ENCODE measurements around the gene DYNC1I1. TPM values are rescaled to one million over a fixed set of nuclear protein-coding genes. Genes with fewer than 3 reads are reported as not detected.

Gene DYNC1I1
- total RNA-seq, 3 donors from 2014 or later (not counting 1 experiment from before 2014, with no cell fraction given): not detected

DNA sequence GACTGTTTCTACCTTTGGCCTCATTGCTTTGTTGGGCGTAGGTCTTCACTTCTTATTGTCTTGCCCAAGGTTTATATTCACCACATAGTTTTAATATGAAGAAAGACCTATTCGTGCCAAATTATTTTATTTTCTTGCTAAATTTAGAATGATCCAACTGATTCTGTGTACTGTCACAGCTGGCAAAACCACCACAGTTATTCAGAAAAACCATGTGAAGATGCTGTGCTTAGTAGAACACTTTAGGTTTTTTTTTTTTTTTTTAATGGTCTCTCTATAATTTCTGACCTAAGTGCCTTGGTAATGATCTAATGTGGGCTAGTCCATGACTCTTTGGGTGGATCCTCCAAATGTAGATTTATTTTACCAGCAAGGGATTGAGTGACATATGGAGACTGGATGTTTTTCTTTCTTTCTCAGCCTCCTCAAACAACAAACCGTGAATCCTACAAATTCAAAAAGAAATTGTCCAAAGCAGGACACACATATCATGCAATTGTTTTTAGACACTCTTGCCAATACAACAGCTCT is 243.8 kb downstream of the DYNC1I1 start:
- Mint-ChIP-seq H3K4me3 (no peak overlapping the region), H3K27me3 (ENCODE audit: low read depth in 2 of 2) (peaks cover 10 to 11% of the 10 kb centered on the region in 2 donors), H3K9me3 (no peaks in the 10 kb centered on the region), H3K36me3 (no peaks in the 10 kb centered on the region), H3K27ac (no peak overlapping the region), H3K4me1 (no peaks in the 10 kb centered on the region)
- Histone ChIP-seq H3K27me3 (ENCODE audit: control insufficient read depth, insufficient read depth, low read length) (no peaks in the 10 kb centered on the region), H3K9me3 (ENCODE audit: control insufficient read depth, insufficient read depth, low read length) (no peaks in the 10 kb centered on the region), H3K36me3 (ENCODE audit: control insufficient read depth, insufficient read depth, low read length) (no peaks in the 10 kb centered on the region), H3K4me1 (ENCODE audit: control insufficient read depth, insufficient read depth, low read length) (no peaks in the 10 kb centered on the region), H3K27ac (ENCODE audit: low read length) (no peak overlapping the region), H3K4me3 (ENCODE audit: low read length) (no peak overlapping the region)
- ATAC-seq (no peak), DNase-seq (no peak)
- intact Hi-C loops (cut with micrococcal nuclease): no loop called here
- WGBS (ENCODE audit: insufficient coverage): 88% methylated on average over 2 of the region's 3 CpGs
- TF ChIP-seq, protein P1, sequence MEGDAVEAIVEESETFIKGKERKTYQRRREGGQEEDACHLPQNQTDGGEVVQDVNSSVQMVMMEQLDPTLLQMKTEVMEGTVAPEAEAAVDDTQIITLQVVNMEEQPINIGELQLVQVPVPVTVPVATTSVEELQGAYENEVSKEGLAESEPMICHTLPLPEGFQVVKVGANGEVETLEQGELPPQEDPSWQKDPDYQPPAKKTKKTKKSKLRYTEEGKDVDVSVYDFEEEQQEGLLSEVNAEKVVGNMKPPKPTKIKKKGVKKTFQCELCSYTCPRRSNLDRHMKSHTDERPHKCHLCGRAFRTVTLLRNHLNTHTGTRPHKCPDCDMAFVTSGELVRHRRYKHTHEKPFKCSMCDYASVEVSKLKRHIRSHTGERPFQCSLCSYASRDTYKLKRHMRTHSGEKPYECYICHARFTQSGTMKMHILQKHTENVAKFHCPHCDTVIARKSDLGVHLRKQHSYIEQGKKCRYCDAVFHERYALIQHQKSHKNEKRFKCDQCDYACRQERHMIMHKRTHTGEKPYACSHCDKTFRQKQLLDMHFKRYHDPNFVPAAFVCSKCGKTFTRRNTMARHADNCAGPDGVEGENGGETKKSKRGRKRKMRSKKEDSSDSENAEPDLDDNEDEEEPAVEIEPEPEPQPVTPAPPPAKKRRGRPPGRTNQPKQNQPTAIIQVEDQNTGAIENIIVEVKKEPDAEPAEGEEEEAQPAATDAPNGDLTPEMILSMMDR (IDR thresholded peaks at IDR 0.05): no peak

DNA sequence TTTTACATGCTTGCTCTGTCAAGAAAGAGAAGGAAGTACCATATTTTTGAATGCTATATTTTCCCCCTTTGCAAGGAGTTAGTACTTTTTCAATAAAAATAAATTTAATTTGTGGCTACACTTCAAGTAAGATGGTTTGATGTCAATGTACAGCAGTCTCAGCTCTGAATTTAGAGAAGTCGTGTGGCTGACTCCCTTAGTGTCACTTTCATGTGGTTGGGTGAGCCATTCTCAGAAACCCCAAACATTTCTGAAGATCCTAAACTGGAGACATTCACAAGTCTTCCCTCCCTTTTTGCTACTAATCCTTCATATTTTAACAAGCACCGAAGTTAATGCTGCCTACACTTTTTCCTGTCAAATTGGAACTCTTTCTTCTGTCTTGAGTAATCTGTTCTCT is 244.4 kb downstream of the DYNC1I1 start:
- H3K27ac ChIP-seq (ENCODE audit: low read length): no peak overlapping the region
- TF ChIP-seq, protein P1 (IDR thresholded peaks at IDR 0.05): no peak
- H3K9me3 ChIP-seq (ENCODE audit: control insufficient read depth, insufficient read depth, low read length): no peaks in the 10 kb centered on the region
- H3K9me3 Mint-ChIP-seq: no peaks in the 10 kb centered on the region
- intact Hi-C loops (cut with micrococcal nuclease): no loop called here
- no peaks in the 10 kb centered on the region for H3K36me3 Mint-ChIP-seq
- peaks cover 10 to 11% of the 10 kb centered on the region in 2 donors for H3K27me3 Mint-ChIP-seq (ENCODE audit: low read depth in 2 of 2)
- WGBS (ENCODE audit: insufficient coverage): 16% methylated on average over 2 of the region's 2 CpGs
- no peaks in the 10 kb centered on the region for H3K27me3 ChIP-seq (ENCODE audit: control insufficient read depth, insufficient read depth, low read length)
- no peak for ATAC-seq
- no peaks in the 10 kb centered on the region for H3K36me3 ChIP-seq (ENCODE audit: control insufficient read depth, insufficient read depth, low read length)
- no peak overlapping the region for H3K27ac Mint-ChIP-seq
- H3K4me3 ChIP-seq (ENCODE audit: low read length): no peak overlapping the region
- DNase-seq: no peak
- H3K4me1 Mint-ChIP-seq: no peaks in the 10 kb centered on the region
- no peak overlapping the region for H3K4me3 Mint-ChIP-seq
- no peaks in the 10 kb centered on the region for H3K4me1 ChIP-seq (ENCODE audit: control insufficient read depth, insufficient read depth, low read length)

DNA sequence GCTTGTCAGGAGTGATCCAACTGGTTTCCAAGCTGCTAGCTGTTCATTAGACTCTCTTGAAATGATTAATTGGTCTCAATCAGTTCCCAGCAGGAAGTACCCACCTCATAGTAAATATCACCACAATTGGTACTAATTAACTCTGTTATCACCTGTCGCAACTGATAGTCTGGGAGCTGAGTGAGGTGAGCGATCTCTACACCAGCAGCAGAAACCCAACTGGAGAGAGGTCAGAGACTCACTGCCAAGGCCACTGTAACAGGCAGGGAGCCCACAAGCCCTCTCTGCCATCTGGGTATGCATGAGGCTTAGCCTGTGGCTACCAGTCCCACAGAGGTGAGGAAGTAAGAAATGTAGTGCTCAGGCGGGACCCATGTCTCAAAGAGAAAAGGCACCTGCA is 245.5 kb downstream of the DYNC1I1 start:
- H3K27me3 Mint-ChIP-seq (ENCODE audit: low read depth in 2 of 2): peaks cover 7 to 11% of the 10 kb centered on the region in 2 donors
- H3K4me1 ChIP-seq (ENCODE audit: control insufficient read depth, insufficient read depth, low read length): no peaks in the 10 kb centered on the region
- no peaks in the 10 kb centered on the region for H3K9me3 ChIP-seq (ENCODE audit: control insufficient read depth, insufficient read depth, low read length)
- TF ChIP-seq, protein P1 (IDR thresholded peaks at IDR 0.05): no peak
- intact Hi-C loops (cut with micrococcal nuclease): no loop called here
- H3K27me3 ChIP-seq (ENCODE audit: control insufficient read depth, insufficient read depth, low read length): no peaks in the 10 kb centered on the region
- H3K9me3 Mint-ChIP-seq: no peaks in the 10 kb centered on the region
- H3K4me3 Mint-ChIP-seq: no peak overlapping the region
- H3K36me3 Mint-ChIP-seq: no peaks in the 10 kb centered on the region
- no peaks in the 10 kb centered on the region for H3K36me3 ChIP-seq (ENCODE audit: control insufficient read depth, insufficient read depth, low read length)
- no peak for ATAC-seq
- H3K27ac ChIP-seq (ENCODE audit: low read length): no peak overlapping the region
- no peak overlapping the region for H3K27ac Mint-ChIP-seq
- no peak for DNase-seq
- no peak overlapping the region for H3K4me3 ChIP-seq (ENCODE audit: low read length)
- 79% methylated on average over 3 of the region's 3 CpGs for WGBS (ENCODE audit: insufficient coverage)
- H3K4me1 Mint-ChIP-seq: no peaks in the 10 kb centered on the region

DNA sequence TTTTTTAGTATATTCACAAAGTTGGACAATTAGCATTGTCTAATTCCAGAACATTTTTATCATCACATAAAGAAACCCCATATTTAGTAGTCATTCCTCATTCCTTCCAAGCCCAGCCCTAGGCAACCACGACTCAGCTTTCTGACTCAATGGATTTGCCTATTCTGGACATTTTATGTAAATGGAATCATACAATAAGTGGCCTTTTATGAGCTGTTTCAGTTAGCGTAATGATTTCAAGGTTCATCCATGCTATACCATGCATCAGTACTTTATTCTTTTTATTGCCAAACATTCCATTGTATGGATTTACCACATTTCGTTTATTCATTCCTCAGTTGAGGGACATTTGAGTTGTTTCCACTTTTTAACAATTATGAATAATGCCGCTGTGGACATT is 249.2 kb downstream of the DYNC1I1 start:
- no peak overlapping the region for H3K27ac Mint-ChIP-seq
- H3K27me3 ChIP-seq (ENCODE audit: control insufficient read depth, insufficient read depth, low read length): no peaks in the 10 kb centered on the region
- H3K27ac ChIP-seq (ENCODE audit: low read length): no peak overlapping the region
- no peaks in the 10 kb centered on the region for H3K9me3 Mint-ChIP-seq
- intact Hi-C loops (cut with micrococcal nuclease): no loop called here
- H3K9me3 ChIP-seq (ENCODE audit: control insufficient read depth, insufficient read depth, low read length): no peaks in the 10 kb centered on the region
- ATAC-seq: no peak
- WGBS (ENCODE audit: insufficient coverage): 96% methylated on average over 3 of the region's 4 CpGs
- no peaks in the 10 kb centered on the region for H3K4me1 Mint-ChIP-seq
- H3K36me3 ChIP-seq (ENCODE audit: control insufficient read depth, insufficient read depth, low read length): no peaks in the 10 kb centered on the region
- TF ChIP-seq, protein P1 (IDR thresholded peaks at IDR 0.05): no peak
- DNase-seq: no peak
- no peak overlapping the region for H3K4me3 ChIP-seq (ENCODE audit: low read length)
- H3K36me3 Mint-ChIP-seq: no peaks in the 10 kb centered on the region
- H3K4me3 Mint-ChIP-seq: no peak overlapping the region
- no peaks in the 10 kb centered on the region for H3K4me1 ChIP-seq (ENCODE audit: control insufficient read depth, insufficient read depth, low read length)
- peaks cover 0 to 5% of the 10 kb centered on the region in 2 donors for H3K27me3 Mint-ChIP-seq (ENCODE audit: low read depth in 2 of 2)

Measured in natural killer cell (primary cell).